H1 (cell line): ENCODE data around the gene ZNF562. TPM values are rescaled to one million over a fixed set of nuclear protein-coding genes. Genes with fewer than 3 reads are reported as not detected.

Experiments
- BRCA1 ChIP-seq: IDR thresholded peaks from 2 replicates; pipeline ENCODE4 v1.6.1; 2012; ENCODE audit warnings: low read depth, low read length, improper control_type of control experiment
- CBX8 ChIP-seq: fragments of 300-800, 300-1000 bp; sonication (generic); IDR thresholded peaks from 2 replicates; pipeline ENCODE4 v1.7.1; 2016; ENCODE audit warnings: low read depth, low read length, borderline replicate concordance
- EGR1 ChIP-seq: IDR thresholded peaks from 2 replicates; pipeline ENCODE4 v1.6.1; 2011; ENCODE audit warnings: low read depth, low read length, borderline replicate concordance
- FOSL1 ChIP-seq: IDR thresholded peaks from 2 replicates; pipeline ENCODE4 v1.6.1; 2011; ENCODE audit warnings: mild to moderate bottlenecking, low read depth, low read length, moderate library complexity; ENCODE audit not compliant: insufficient read depth
- MAFK ChIP-seq: IDR thresholded peaks from 2 replicates; pipeline ENCODE4 v1.6.1; 2012; ENCODE audit warnings: low read depth, mild to moderate bottlenecking, improper control_type of control experiment, low read length
- RAD21 ChIP-seq, 2 experiments: IDR thresholded peaks in 1 of 2; conservative IDR thresholded peaks in 1 of 2; 2 replicates each; pipeline ENCODE4 v1.6.1; 2011; ENCODE audit warnings: low read depth in 2 of 2, low read length in 2 of 2, improper control_type of control experiment in 1 of 2, inconsistent platforms in 1 of 2, mild to moderate bottlenecking in 1 of 2, moderate library complexity in 1 of 2
- RXRA ChIP-seq: IDR thresholded peaks from 2 replicates; pipeline ENCODE4 v1.6.1; 2011; ENCODE audit warnings: low read depth, mild to moderate bottlenecking, low read length, moderate library complexity; ENCODE audit not compliant: insufficient read depth
- SIRT6 ChIP-seq: IDR thresholded peaks from one replicate; pipeline ENCODE4 v1.7.1; 2012; ENCODE audit warnings: low read length, inconsistent platforms
- SP1 ChIP-seq: IDR thresholded peaks from 2 replicates; pipeline ENCODE4 v1.6.1; 2011; ENCODE audit warnings: low read depth, low read length
- SUZ12 ChIP-seq: fragments of 200-600 bp; sonication (generic); IDR thresholded peaks from 2 replicates; pipeline ENCODE4 v1.6.1; 2012; ENCODE audit warnings: mild to moderate bottlenecking, inconsistent platforms, low read length, moderate library complexity, mixed read lengths
- YY1 ChIP-seq: IDR thresholded peaks from 2 replicates; pipeline ENCODE4 v1.6.1; 2011; ENCODE audit warnings: low read depth, mild to moderate bottlenecking, low read length
- polyA plus RNA-seq, 7 experiments: library from polyadenylated mRNA; depleted of rRNA in 3 of 7; stranded (reverse) in 5 of 7; unstranded in 2 of 7; fragments of >200 nt in 5 of 7; fragments of 200-250 nt in 2 of 7; gene quantifications; 1 replicate in 5 of 7; 2 replicates in 1 of 7; 4 replicates in 1 of 7; pipeline versions ENCODE4 v1.2.1 to v1.2.3, GENCODE V29; 2011 to 2013; ENCODE audit warnings: missing spikeins in 2 of 7, mixed read lengths in 2 of 7
- total RNA-seq: library from RNA; stranded (reverse); fragmentation: NEBNext Ultra II Directional; extraction: Animal tissue kit (Norgen Biotek cat#: 25700); gene quantifications from 2 replicates; pipeline ENCODE4 v1.2.1, GENCODE V29; 2021
- TF ChIP-seq, protein P1 (sequence below): fragments of 300-600 bp; sonication (generic); IDR thresholded peaks from 2 replicates; pipeline ENCODE4 v1.7.1; 2012; ENCODE audit warnings: low read length, moderate library complexity, mild to moderate bottlenecking, inconsistent platforms; ENCODE audit not compliant: insufficient replicate concordance

The ZNF562 gene
- total and polyA plus RNA-seq, 2 of the 8 experiments (the other 6 are each of a cell fraction or from before 2014, with no cell fraction given), result 0.12 to 2.5 TPM

DNA sequence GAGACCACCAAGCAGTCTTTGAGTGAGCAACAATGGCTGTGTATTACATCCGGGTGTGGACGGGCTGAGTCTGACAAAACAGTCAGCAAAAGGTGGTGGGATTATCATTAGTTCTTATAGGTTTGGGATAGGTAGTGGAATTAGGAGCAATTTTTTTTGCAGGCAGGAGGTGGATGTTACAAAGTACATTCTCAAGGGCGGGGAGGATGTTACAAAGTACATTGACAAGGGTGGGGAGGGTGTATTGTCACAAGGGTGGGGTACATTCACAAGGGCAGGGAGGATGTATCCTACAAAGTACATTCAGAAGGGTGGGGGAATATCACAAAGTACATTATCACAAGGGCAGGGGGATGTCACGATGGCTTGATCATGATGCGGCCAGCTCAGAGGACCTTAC is 38.9 kb downstream of the ZNF562 start (continued):
- TF ChIP-seq, protein P1, sequence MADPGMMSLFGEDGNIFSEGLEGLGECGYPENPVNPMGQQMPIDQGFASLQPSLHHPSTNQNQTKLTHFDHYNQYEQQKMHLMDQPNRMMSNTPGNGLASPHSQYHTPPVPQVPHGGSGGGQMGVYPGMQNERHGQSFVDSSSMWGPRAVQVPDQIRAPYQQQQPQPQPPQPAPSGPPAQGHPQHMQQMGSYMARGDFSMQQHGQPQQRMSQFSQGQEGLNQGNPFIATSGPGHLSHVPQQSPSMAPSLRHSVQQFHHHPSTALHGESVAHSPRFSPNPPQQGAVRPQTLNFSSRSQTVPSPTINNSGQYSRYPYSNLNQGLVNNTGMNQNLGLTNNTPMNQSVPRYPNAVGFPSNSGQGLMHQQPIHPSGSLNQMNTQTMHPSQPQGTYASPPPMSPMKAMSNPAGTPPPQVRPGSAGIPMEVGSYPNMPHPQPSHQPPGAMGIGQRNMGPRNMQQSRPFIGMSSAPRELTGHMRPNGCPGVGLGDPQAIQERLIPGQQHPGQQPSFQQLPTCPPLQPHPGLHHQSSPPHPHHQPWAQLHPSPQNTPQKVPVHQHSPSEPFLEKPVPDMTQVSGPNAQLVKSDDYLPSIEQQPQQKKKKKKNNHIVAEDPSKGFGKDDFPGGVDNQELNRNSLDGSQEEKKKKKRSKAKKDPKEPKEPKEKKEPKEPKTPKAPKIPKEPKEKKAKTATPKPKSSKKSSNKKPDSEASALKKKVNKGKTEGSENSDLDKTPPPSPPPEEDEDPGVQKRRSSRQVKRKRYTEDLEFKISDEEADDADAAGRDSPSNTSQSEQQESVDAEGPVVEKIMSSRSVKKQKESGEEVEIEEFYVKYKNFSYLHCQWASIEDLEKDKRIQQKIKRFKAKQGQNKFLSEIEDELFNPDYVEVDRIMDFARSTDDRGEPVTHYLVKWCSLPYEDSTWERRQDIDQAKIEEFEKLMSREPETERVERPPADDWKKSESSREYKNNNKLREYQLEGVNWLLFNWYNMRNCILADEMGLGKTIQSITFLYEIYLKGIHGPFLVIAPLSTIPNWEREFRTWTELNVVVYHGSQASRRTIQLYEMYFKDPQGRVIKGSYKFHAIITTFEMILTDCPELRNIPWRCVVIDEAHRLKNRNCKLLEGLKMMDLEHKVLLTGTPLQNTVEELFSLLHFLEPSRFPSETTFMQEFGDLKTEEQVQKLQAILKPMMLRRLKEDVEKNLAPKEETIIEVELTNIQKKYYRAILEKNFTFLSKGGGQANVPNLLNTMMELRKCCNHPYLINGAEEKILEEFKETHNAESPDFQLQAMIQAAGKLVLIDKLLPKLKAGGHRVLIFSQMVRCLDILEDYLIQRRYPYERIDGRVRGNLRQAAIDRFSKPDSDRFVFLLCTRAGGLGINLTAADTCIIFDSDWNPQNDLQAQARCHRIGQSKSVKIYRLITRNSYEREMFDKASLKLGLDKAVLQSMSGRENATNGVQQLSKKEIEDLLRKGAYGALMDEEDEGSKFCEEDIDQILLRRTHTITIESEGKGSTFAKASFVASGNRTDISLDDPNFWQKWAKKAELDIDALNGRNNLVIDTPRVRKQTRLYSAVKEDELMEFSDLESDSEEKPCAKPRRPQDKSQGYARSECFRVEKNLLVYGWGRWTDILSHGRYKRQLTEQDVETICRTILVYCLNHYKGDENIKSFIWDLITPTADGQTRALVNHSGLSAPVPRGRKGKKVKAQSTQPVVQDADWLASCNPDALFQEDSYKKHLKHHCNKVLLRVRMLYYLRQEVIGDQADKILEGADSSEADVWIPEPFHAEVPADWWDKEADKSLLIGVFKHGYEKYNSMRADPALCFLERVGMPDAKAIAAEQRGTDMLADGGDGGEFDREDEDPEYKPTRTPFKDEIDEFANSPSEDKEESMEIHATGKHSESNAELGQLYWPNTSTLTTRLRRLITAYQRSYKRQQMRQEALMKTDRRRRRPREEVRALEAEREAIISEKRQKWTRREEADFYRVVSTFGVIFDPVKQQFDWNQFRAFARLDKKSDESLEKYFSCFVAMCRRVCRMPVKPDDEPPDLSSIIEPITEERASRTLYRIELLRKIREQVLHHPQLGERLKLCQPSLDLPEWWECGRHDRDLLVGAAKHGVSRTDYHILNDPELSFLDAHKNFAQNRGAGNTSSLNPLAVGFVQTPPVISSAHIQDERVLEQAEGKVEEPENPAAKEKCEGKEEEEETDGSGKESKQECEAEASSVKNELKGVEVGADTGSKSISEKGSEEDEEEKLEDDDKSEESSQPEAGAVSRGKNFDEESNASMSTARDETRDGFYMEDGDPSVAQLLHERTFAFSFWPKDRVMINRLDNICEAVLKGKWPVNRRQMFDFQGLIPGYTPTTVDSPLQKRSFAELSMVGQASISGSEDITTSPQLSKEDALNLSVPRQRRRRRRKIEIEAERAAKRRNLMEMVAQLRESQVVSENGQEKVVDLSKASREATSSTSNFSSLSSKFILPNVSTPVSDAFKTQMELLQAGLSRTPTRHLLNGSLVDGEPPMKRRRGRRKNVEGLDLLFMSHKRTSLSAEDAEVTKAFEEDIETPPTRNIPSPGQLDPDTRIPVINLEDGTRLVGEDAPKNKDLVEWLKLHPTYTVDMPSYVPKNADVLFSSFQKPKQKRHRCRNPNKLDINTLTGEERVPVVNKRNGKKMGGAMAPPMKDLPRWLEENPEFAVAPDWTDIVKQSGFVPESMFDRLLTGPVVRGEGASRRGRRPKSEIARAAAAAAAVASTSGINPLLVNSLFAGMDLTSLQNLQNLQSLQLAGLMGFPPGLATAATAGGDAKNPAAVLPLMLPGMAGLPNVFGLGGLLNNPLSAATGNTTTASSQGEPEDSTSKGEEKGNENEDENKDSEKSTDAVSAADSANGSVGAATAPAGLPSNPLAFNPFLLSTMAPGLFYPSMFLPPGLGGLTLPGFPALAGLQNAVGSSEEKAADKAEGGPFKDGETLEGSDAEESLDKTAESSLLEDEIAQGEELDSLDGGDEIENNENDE, result no peak
- TF ChIP-seq RAD21 (IDR thresholded peaks at IDR 0.05 in 1 of 2, conservative IDR thresholded peaks at IDR 0.05 in 1 of 2; ENCODE audit: low read depth in 2 of 2, low read length in 2 of 2) (no peak), EGR1 (no peak), SIRT6 (no peak), SUZ12 (no peak), MAFK (no peak), SP1 (no peak), CBX8 (no peak), RXRA (no peak), YY1 (no peak), FOSL1 (no peak), BRCA1 (no peak)
- TF ChIP-seq, all 59 proteins: peak for 0
